Kidney (tissue), 14 donors: ENCODE results near the gene PNMA8B. TPM values are rescaled to one million over a fixed set of nuclear protein-coding genes. Genes with fewer than 3 reads are reported as not detected.

Experiments used
- DNase-seq, 5 donors: peaks; one replicate each; pipeline ENCODE4 v3.0.0-alpha.2; 2013 to 2020
- FAIRE-seq: peaks from 2 replicates; lab custom pipeline; 2012; peaks lifted over from hg19 to GRCh38; lab: Jason Lieb, UNC
- H3K27ac ChIP-seq, 2 donors: one replicate each; pipeline ENCODE4 v1.7.0; 2013; ENCODE audit warnings: low read depth in 2 of 2, low read length in 2 of 2, inconsistent platforms in 1 of 2
- H3K27me3 ChIP-seq: one replicate; pipeline ENCODE4 v1.7.1; 2013; ENCODE audit warnings: low read length, inconsistent platforms; ENCODE audit not compliant: control insufficient read depth, insufficient read depth
- H3K36me3 ChIP-seq, 3 donors: one replicate each; pipeline versions ENCODE4 v1.7.0 to v1.7.1; 2013; ENCODE audit warnings: low read length in 3 of 3, control low read depth in 1 of 3, inconsistent platforms in 1 of 3; ENCODE audit not compliant: insufficient read depth in 3 of 3, control insufficient read depth in 2 of 3
- H3K4me1 ChIP-seq, 3 donors: one replicate each; pipeline versions ENCODE4 v1.7.0 to v1.7.1; 2013; ENCODE audit warnings: low read length in 3 of 3, inconsistent platforms in 1 of 3, low read depth in 1 of 3; ENCODE audit not compliant: control insufficient read depth in 2 of 3, insufficient read depth in 2 of 3
- H3K4me3 ChIP-seq, 3 donors: one replicate each; pipeline versions ENCODE4 v1.7.0 to v1.8.1; 2013; ENCODE audit warnings: low read length in 3 of 3, control low read depth in 1 of 3, inconsistent platforms in 1 of 3
- H3K9ac ChIP-seq, 3 donors: one replicate each; pipeline versions ENCODE4 v1.7.0 to v1.7.1; 2013; ENCODE audit warnings: low read length in 3 of 3, control low read depth in 1 of 3, inconsistent platforms in 1 of 3
- H3K9me3 ChIP-seq, 3 donors: one replicate each; pipeline versions ENCODE4 v1.7.0 to v1.7.1; 2013; ENCODE audit warnings: low read length in 3 of 3, control low read depth in 1 of 3, inconsistent platforms in 1 of 3; ENCODE audit not compliant: control insufficient read depth in 2 of 3, insufficient read depth in 1 of 3
- intact Hi-C: fragments of 100-400 bp; cut with DNase I; formaldehyde crosslinking; loops from one replicate; pipeline ENCODE4 v1.11.1; 2022
- polyA plus RNA-seq: library from polyadenylated mRNA; stranded (reverse); fragments of 350-450 nt; fragmentation: Illumina TruSeq; extraction: RNeasy Lipid Tissue Mini Kit (QIAGEN cat#74804); gene quantifications from one replicate; pipeline ENCODE4 v1.2.3, GENCODE V29; 2014; ENCODE audit warnings: low read depth, low replicate concordance; ENCODE audit not compliant: insufficient read depth
- total RNA-seq: library from RNA; stranded (reverse); fragmentation: NEBNext Ultra II Directional; extraction: Animal tissue kit (Norgen Biotek cat#: 25700); gene quantifications from one replicate; pipeline ENCODE4 v1.2.1, GENCODE V29; 2021
- TF ChIP-seq, protein P1 (sequence below): IDR thresholded peaks from 3 replicates; pipeline ENCODE4 v1.5.1; 2012; ENCODE audit warnings: mild to moderate bottlenecking, moderate library complexity, borderline replicate concordance; ENCODE audit not compliant: insufficient read depth; ENCODE audit errors: extremely low read depth
- donor health status: control.
- donor health status: control.
- donor health status: control.
- donor health status: control.
- donor health status: control.
- donor health status: DM: yes; HTN: yes; CAD: no.
- donor health status: Normal renal cell carcinoma (clear cell type).

The PNMA8B gene
- total and polyA plus RNA-seq, 2 donors from 2014 or later, result 0.67 to 1.3 TPM

DNA sequence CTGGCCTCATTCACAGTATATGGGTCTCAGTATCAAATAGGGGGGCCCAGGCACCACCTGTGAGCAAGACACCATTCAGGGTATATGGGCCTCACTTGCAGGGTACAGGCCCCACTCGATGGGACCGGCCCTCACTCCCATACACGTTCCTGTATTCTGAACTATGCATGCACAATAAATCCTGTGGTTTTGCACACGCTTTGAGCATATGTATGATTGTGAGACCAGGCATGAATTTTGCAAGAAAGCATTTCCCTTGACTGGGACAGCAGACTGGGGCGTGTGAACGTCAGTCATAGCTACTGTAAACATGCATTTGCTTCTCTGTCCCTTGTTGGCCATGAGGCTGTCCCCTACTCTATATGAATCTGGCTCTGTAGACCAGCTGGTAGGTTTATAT is 637 bp upstream of the PNMA8B start:
- no peak overlapping the region for H3K4me3 ChIP-seq
- no peak overlapping the region for H3K9ac ChIP-seq
- TF ChIP-seq, protein P1, sequence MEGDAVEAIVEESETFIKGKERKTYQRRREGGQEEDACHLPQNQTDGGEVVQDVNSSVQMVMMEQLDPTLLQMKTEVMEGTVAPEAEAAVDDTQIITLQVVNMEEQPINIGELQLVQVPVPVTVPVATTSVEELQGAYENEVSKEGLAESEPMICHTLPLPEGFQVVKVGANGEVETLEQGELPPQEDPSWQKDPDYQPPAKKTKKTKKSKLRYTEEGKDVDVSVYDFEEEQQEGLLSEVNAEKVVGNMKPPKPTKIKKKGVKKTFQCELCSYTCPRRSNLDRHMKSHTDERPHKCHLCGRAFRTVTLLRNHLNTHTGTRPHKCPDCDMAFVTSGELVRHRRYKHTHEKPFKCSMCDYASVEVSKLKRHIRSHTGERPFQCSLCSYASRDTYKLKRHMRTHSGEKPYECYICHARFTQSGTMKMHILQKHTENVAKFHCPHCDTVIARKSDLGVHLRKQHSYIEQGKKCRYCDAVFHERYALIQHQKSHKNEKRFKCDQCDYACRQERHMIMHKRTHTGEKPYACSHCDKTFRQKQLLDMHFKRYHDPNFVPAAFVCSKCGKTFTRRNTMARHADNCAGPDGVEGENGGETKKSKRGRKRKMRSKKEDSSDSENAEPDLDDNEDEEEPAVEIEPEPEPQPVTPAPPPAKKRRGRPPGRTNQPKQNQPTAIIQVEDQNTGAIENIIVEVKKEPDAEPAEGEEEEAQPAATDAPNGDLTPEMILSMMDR, result no peak
- no peaks in the 10 kb centered on the region for H3K27me3 ChIP-seq
- intact Hi-C loops, result no loop called here
- peaks cover 0 to 5% (median 0%) of the 10 kb centered on the region in 3 donors for H3K4me1 ChIP-seq
- no peak overlapping the region for H3K27ac ChIP-seq
- H3K9me3 ChIP-seq, result no peaks in the 10 kb centered on the region
- no peak for DNase-seq
- FAIRE-seq, result no peak
- no peaks in the 10 kb centered on the region for H3K36me3 ChIP-seq

DNA sequence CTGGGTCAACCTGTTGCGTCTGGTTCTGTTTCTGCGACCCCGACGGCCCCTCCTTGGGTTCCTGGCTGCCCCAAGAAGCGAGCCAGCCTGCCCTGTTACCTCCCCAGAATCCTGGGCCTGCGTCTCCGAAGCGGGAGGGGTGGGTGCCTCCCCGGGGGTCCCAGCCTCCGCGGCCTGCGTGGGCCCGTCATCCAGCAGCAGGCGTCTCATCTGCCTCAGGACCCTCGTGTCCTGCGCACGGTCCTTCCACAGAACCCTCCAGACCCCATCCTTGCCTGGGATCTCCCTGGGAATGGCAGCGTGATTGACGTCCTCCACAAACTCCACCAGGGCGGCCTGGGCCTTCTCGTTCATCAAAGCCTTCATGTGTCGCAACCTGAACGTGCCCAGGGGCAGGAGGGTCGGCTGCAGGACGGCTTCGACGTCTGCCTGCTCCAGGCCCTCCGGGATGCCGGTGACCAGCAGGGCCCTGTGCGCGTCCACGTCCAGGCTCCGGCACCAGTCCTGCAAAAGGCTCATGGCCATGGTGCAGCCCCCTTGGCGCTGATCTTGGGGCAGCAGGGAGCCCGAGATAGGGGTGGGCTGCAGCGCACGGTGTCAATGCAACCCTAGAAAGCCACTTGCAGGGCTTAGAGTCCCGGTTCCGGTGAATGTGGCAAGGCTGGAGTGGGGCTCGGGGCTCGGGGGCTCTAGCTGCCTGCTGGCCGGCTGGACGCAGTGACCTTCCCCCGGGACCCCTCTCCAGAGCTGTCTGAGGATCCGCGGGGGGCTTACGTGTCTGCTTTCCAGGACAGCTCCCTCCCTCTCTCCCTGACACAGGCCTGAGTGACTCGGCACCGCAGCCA is 504 bp downstream of the PNMA8B start:
- DNase-seq (peak in 1 of 5 donors; percentile 34), FAIRE-seq (no peak)
- H3K9ac ChIP-seq, result no peak overlapping the region
- no peak overlapping the region for H3K4me3 ChIP-seq
- H3K4me1 ChIP-seq, result peaks cover 0 to 5% (median 0%) of the 10 kb centered on the region in 3 donors
- intact Hi-C loops, result no loop called here
- TF ChIP-seq, protein P1, result no peak
- no peaks in the 10 kb centered on the region for H3K27me3 ChIP-seq
- H3K36me3 ChIP-seq, result no peaks in the 10 kb centered on the region
- no peak overlapping the region for H3K27ac ChIP-seq
- no peaks in the 10 kb centered on the region for H3K9me3 ChIP-seq

DNA sequence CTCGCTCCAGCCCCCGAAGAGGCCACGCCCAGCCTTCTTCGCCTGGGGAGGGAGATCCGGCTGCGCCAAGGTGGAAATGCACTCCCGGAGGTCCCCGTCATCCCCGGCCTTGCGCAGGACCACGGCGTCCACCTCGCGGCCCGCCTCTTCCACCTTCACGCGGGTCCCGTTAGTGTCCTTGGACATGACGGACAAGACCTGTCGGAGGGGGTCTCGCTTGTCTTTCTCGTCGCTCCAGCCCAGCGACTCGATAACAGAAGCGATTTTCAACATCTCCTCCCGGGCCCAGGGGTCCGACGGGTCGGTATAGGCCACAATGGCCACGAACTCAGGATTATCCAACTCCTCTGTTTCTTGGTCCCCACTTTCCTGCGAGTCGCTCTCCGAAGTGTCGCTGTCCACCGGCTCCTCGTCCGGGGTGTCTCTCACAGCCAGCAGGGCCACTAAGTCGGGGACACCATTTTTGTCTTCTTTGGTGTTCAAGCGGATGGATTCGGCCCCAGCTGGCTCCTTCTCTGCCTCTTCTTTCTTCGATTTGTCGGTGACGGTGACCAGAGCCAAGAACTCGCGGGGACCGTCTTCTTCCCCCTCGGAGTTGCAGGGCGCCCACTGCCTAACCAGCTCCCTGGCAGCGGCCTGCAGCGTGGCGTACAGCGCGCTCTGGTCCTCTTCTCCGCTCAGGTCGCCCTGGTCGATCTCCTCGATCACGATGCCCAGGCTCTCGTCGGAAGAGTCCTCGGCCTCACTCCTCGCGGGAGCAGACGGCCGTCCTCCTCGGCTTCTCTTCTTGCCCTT is 1.3 kb downstream of the PNMA8B start:
- Histone ChIP-seq H3K4me1 (peaks cover 0 to 9% (median 0%) of the 10 kb centered on the region in 3 donors), H3K9me3 (no peaks in the 10 kb centered on the region), H3K36me3 (no peaks in the 10 kb centered on the region), H3K9ac (no peak overlapping the region), H3K27me3 (no peaks in the 10 kb centered on the region), H3K4me3 (peak overlapping the region in 1 of 3 donors; percentile 21), H3K27ac (no peak overlapping the region)
- TF ChIP-seq, protein P1, result no peak
- peak in 1 of 5 donors; percentile 61 for DNase-seq
- intact Hi-C loops, result no loop called here
- no peak for FAIRE-seq
